Measurements from ENCODE around the gene CDK16.

DNA sequence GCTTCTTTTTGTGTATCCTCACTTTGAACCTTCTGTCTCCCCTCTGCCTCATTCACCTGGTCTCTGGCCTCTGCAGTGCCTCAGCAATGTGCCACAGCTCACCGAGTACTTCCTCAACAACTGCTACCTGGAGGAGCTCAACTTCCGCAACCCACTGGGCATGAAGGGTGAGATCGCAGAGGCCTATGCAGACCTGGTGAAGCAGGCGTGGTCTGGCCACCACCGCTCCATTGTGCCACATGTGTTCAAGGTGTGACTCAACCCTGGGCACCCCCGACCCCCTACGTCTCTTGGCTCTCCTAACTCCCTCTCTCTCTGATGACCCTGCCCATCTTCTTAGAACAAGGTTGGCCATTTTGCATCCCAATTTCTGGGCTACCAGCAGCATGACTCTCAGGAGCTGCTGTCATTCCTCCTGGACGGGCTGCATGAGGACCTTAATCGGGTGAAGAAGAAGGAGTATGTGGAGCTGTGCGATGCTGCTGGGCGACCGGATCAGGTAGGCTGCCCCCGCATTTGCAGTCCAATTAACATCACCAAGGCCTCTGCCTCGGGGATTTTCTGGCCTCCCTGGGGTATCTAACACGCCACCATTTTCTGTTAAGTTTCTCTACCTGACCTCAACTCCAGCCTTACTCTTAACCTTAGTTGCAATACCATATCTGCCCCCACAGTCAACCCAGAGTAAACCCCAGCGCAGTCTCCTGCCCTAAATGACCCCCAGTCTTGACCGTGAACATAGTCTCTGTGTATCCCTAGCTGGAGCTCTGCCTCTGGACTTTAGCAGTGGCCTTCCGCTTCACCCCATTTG is 22.9 kb downstream of the CDK16 start:
- TF ChIP-seq, protein P1, sequence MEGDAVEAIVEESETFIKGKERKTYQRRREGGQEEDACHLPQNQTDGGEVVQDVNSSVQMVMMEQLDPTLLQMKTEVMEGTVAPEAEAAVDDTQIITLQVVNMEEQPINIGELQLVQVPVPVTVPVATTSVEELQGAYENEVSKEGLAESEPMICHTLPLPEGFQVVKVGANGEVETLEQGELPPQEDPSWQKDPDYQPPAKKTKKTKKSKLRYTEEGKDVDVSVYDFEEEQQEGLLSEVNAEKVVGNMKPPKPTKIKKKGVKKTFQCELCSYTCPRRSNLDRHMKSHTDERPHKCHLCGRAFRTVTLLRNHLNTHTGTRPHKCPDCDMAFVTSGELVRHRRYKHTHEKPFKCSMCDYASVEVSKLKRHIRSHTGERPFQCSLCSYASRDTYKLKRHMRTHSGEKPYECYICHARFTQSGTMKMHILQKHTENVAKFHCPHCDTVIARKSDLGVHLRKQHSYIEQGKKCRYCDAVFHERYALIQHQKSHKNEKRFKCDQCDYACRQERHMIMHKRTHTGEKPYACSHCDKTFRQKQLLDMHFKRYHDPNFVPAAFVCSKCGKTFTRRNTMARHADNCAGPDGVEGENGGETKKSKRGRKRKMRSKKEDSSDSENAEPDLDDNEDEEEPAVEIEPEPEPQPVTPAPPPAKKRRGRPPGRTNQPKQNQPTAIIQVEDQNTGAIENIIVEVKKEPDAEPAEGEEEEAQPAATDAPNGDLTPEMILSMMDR (IDR thresholded peaks at IDR 0.05 in 8 of 11, conservative IDR thresholded peaks at IDR 0.05 in 3 of 11): no peak
- no peak for TF ChIP-seq POLR2AphosphoS5 (IDR thresholded peaks at IDR 0.05)
